ENCODE results near the gene RAB9A.
"Not testable (repeated sequence)": the region's sequence is repeated elsewhere in the genome, so short reads cannot be mapped to it uniquely, and the experiment has no call there.

The RAB9A gene

DNA sequence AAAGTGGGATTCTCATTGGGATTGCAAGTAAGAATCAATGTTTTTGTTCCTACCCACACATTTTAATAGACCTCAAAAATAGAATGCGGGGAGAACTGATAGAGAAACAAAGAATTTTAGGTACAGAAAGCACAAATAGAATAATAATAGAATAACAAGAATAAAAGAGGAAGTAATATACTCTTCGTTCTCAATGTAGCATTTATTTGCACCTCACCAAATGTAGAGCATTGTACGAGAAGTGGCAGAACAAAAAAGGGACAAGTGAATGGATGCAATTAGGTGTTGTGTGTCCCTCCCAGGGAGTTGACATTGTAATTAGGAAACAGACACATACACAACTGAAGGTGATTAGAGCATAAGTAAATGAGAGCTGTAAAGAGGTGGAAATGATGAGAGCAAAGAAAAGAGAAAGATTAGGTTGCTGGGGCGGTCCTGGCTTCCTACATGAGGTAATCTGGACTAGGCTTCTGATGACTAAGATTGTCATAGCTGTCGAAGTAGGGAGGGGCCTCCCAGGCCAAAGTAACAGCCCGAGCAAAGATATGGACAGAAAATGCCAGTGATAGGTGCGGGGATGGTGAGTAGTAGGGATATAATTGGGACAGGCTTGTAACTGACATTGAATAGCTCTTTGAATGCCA lies 10.4 kb downstream of the RAB9A start:
- Mint-ChIP-seq H3K27me3 (no peaks in the 10 kb centered on the region), H3K4me1 (peaks cover 20% of the 10 kb centered on the region), H3K27ac (no peak overlapping the region), H3K9me3 (no peaks in the 10 kb centered on the region), H3K36me3 (peaks cover 9% of the 10 kb centered on the region), H3K4me3 (no peak overlapping the region)
- DNase-seq, result no peak
- CTCF ChIA-PET, result no interaction called here

- H3K4me3 Mint-ChIP-seq, result no peak overlapping the region
- H3K9me3 Mint-ChIP-seq, result no peaks in the 10 kb centered on the region
- peaks cover 10% of the 10 kb centered on the region for H3K4me1 Mint-ChIP-seq
- no peaks in the 10 kb centered on the region for H3K27me3 Mint-ChIP-seq
- CTCF ChIA-PET, result no interaction called here
- no peak for DNase-seq
- peaks cover 9% of the 10 kb centered on the region for H3K36me3 Mint-ChIP-seq
- H3K27ac Mint-ChIP-seq, result no peak overlapping the region
Observed at GRCh38 chrX:13700380-13700779, 11.5 kb downstream of the RAB9A start.

DNA sequence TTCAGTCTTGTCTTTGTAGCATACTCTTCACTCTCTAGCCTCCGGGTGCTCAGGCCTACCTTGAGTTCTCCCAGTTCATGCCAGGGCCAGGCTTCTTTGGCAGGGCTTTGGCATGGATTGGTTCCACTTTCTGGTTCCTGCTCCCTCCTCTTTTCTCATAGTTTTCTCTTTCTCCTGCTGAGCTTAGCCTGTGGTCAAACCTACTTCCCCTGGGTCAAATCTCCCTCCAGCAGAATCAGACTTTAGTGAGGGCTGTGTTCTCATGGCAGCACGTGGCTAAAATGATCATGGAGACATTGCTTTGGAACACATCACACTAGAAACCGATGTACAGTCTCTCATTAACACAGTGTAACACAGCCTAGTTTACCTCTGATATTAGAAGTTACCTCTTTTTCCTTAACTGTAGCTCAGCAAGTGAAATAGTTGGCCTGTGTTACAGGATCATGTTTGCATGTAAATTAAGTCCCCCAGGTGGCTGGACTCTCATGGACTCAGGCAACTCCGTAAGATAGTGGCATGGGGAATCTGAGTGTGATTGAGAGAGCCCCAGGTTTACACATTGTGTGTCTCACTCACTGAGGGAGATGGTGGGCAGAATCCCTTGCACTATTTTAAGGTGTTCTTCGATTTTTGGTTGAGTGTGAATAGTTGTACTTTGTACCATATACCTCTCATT lies 13.3 kb downstream of the RAB9A start:
- Mint-ChIP-seq H3K27me3 (no peaks in the 10 kb centered on the region), H3K27ac (peak overlapping the region; percentile 64), H3K9me3 (no peaks in the 10 kb centered on the region), H3K36me3 (peaks cover 11% of the 10 kb centered on the region), H3K4me3 (no peak overlapping the region), H3K4me1 (peaks cover 10% of the 10 kb centered on the region)
- no peak for DNase-seq
- CTCF ChIA-PET, result no interaction called here

DNA sequence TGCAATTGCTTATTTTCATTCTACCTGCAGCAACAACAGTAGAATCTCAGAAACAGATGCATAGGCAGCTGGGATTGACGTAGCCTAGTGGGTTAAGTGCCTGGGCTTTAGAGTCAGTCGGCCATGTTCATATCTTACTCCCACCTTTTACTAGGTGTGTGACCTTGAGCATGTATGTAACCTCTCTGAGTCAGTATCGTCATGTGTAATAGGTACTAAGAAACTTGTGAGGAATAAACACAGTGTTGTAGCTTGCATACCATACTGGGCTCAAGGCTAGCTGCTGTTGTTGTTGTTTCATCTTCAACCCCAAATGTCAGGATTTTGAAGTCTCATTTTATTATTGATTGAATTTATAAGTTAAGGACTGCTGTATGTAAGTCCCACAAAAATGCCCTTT lies 14.2 kb downstream of the RAB9A start:
- no peak for DNase-seq
- H3K4me1 Mint-ChIP-seq, result peaks cover 10% of the 10 kb centered on the region
- no peak overlapping the region for H3K27ac Mint-ChIP-seq
- H3K36me3 Mint-ChIP-seq, result peaks cover 15% of the 10 kb centered on the region
- no peaks in the 10 kb centered on the region for H3K27me3 Mint-ChIP-seq
- CTCF ChIA-PET, result no interaction called here
- no peak overlapping the region for H3K4me3 Mint-ChIP-seq
- H3K9me3 Mint-ChIP-seq, result no peaks in the 10 kb centered on the region

- no peak overlapping the region for H3K27ac Mint-ChIP-seq
- no peaks in the 10 kb centered on the region for H3K9me3 Mint-ChIP-seq
- H3K4me1 Mint-ChIP-seq, result peaks cover 10% of the 10 kb centered on the region
- H3K4me3 Mint-ChIP-seq, result no peak overlapping the region
- CTCF ChIA-PET, result no interaction called here
- H3K36me3 Mint-ChIP-seq, result peaks cover 18% of the 10 kb centered on the region
- no peaks in the 10 kb centered on the region for H3K27me3 Mint-ChIP-seq
- no peak for DNase-seq
Observed at GRCh38 chrX:13703589-13703988, 14.7 kb downstream of the RAB9A start.

DNA sequence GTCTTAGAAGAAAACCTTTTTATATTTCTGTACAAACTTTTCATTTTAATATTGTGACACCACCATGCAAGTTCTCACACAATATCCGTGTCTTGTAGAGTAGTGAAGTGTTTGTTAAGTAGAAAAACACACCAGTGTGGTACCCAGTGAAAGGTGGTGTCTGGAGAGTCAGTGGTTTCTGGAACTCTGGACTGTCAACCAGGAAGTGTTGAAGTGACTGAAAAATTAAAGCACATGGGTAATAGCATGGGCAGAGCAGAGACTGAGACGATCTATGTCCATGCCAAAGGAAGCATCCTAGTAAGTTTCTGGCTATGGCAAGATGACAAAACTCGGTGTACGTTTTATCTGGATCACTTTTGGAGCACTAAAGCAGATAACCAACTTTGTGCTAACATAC lies 22.2 kb downstream of the RAB9A start:
- Mint-ChIP-seq H3K4me3 (no peak overlapping the region), H3K27me3 (no peaks in the 10 kb centered on the region), H3K4me1 (no peaks in the 10 kb centered on the region), H3K36me3 (peaks cover 38% of the 10 kb centered on the region), H3K9me3 (no peaks in the 10 kb centered on the region), H3K27ac (no peak overlapping the region)
- CTCF ChIA-PET, result interaction anchor here (1.2 kb wide), 1 partner anchor 14 kb away, joined by 3 read pairs; no protein-coding TSS in a partner anchor
- no peak for DNase-seq

GRCh38 chrX:13716455-13716854 lies 27.5 kb downstream of the RAB9A start:
- CTCF ChIA-PET, result interaction anchor here (0.6 kb wide), 1 partner anchor 416 kb away, joined by 3 read pairs; no protein-coding TSS in a partner anchor
- Mint-ChIP-seq H3K4me1 (peaks cover 23% of the 10 kb centered on the region), H3K27ac (no peak overlapping the region), H3K27me3 (no peaks in the 10 kb centered on the region), H3K36me3 (peaks cover 42% of the 10 kb centered on the region), H3K9me3 (no peaks in the 10 kb centered on the region), H3K4me3 (no peak overlapping the region)
- no peak for DNase-seq

DNA sequence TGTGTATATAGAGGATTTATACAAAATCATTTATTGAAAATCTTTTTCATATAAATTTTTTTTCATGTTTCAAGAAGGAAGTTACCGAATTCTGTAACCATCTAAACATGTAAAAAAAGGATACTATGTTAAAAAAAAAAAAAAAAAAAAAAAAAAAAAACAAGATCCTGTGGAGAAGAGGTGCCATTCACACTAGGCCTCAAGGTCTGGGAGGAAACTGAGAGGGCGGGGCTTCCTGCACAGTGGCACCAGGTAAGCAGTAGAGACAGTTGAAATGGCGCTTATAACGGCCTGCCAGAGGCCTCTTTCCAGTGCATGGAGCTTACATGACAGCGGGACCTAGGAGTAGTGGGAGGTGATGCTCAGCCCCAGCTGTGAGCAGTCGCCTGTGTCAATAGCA lies 28.0 kb downstream of the RAB9A start:
- H3K9me3 Mint-ChIP-seq, result no peaks in the 10 kb centered on the region
- no peak overlapping the region for H3K4me3 Mint-ChIP-seq
- peak overlapping the region; percentile 78 for H3K27ac Mint-ChIP-seq

GRCh38 chrX:13717700-13718472 lies 29.0 kb downstream of the RAB9A start:
- H3K27ac Mint-ChIP-seq, result peak overlapping the region; percentile 14

More for the DNA sequence above, 28.0 kb downstream of the RAB9A start:
- DNase-seq, result peak; percentile 64
- CTCF ChIA-PET, result no interaction called here
- H3K27me3 Mint-ChIP-seq, result no peaks in the 10 kb centered on the region
- peaks cover 41% of the 10 kb centered on the region for H3K36me3 Mint-ChIP-seq
- H3K4me1 Mint-ChIP-seq, result peaks cover 23% of the 10 kb centered on the region

GRCh38 chrX:13719192-13719856 lies 30.4 kb downstream of the RAB9A start:
- Mint-ChIP-seq H3K4me1 (peaks cover 34% of the 10 kb centered on the region), H3K27ac (peak overlapping the region; percentile 70), H3K9me3 (no peaks in the 10 kb centered on the region), H3K27me3 (no peaks in the 10 kb centered on the region), H3K36me3 (peaks cover 52% of the 10 kb centered on the region), H3K4me3 (no peak overlapping the region)
- no peak for DNase-seq
- CTCF ChIA-PET, result interaction anchor here (0.6 kb wide), 1 partner anchor 536 kb away, joined by 3 read pairs; no protein-coding TSS in a partner anchor

More at GRCh38 chrX:13717700-13718472, 29.0 kb downstream of the RAB9A start:
- no peak overlapping the region for H3K4me3 Mint-ChIP-seq
- CTCF ChIA-PET, result no interaction called here
- no peaks in the 10 kb centered on the region for H3K9me3 Mint-ChIP-seq
- DNase-seq, result no peak
- no peaks in the 10 kb centered on the region for H3K27me3 Mint-ChIP-seq
- H3K4me1 Mint-ChIP-seq, result peaks cover 26% of the 10 kb centered on the region
- peaks cover 43% of the 10 kb centered on the region for H3K36me3 Mint-ChIP-seq

GRCh38 chrX:13721371-13721770 lies 32.4 kb downstream of the RAB9A start:
- H3K27ac Mint-ChIP-seq, result no peak overlapping the region
- H3K4me1 Mint-ChIP-seq, result peaks cover 50% of the 10 kb centered on the region

GRCh38 chrX:13721819-13722519 lies 33.0 kb downstream of the RAB9A start:
- no peak for DNase-seq
- Mint-ChIP-seq H3K4me1 (peaks cover 53% of the 10 kb centered on the region), H3K36me3 (peaks cover 62% of the 10 kb centered on the region), H3K27me3 (no peaks in the 10 kb centered on the region), H3K9me3 (peaks cover 5% of the 10 kb centered on the region), H3K4me3 (no peak overlapping the region), H3K27ac (peak overlapping the region; percentile 81)
- CTCF ChIA-PET, result interaction anchor here (1.2 to 1.4 kb wide), 2 partner anchors 13 to 14 kb away, joined by 3 read pairs; partner anchors contain the start of genes OFD1 and TRAPPC2

More at GRCh38 chrX:13721371-13721770, 32.4 kb downstream of the RAB9A start:
- DNase-seq, result no peak
- Mint-ChIP-seq H3K4me3 (no peak overlapping the region), H3K27me3 (no peaks in the 10 kb centered on the region), H3K9me3 (peaks cover under 1% of the 10 kb centered on the region), H3K36me3 (peaks cover 59% of the 10 kb centered on the region)
- CTCF ChIA-PET, result interaction anchor here (1.4 kb wide), 1 partner anchor 15 kb away, joined by 3 read pairs; no protein-coding TSS in a partner anchor

GRCh38 chrX:13724878-13725277 lies 36.0 kb downstream of the RAB9A start:
- H3K27ac Mint-ChIP-seq, result peak overlapping the region; percentile 75
- H3K9me3 Mint-ChIP-seq, H3K27me3 Mint-ChIP-seq, H3K4me3 Mint-ChIP-seq: not testable (repeated sequence)
- CTCF ChIA-PET, result interaction anchor here (1.6 kb wide), 1 partner anchor 13 kb away, joined by 3 read pairs; no protein-coding TSS in a partner anchor
- DNase-seq, result peak; percentile 49
- peaks cover 54% of the 10 kb centered on the region for H3K4me1 Mint-ChIP-seq
- H3K36me3 Mint-ChIP-seq, result peaks cover 71% of the 10 kb centered on the region
